Measurements from ENCODE around the gene LPP. TPM values are rescaled to one million over a fixed set of nuclear protein-coding genes. Genes with fewer than 3 reads are reported as not detected.

LPP gene
- total RNA-seq, 1 experiment from 2014 or later: 148 TPM

DNA sequence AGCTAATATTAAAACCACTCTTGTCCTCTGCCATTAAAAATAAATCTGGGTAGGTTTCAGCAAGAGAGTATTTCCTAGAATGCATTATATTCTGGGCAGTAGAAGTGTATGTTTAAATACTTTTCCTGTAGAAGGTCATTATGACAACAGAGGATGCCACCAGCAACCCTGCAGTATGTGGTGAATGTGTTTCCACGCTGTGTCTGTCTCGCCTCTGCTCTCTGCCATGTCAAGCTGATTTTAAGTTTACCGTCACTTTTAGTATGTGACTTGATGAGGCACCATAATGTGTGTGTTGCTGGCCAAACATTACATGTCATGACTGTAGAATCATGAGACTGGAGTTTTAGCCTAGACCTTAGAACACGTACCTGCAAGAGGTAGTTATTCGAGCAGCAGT is 211.2 kb downstream of the LPP start:
- Histone ChIP-seq H2AFZ (no peak overlapping the region), H3F3A (ENCODE audit: insufficient read depth, low read depth) (peaks cover 8% of the 10 kb centered on the region; the same call in 1 of the 2 replicates), H3K4me1 (replicated peaks; ENCODE audit: insufficient read depth) (peaks cover 9% of the 10 kb centered on the region), H4K20me1 (ENCODE audit: insufficient read depth) (no peaks in the 10 kb centered on the region), H3K27ac (no peak overlapping the region), H3K9me3 (ENCODE audit: insufficient read depth, low read depth) (peaks cover 3% of the 10 kb centered on the region; the same call in 1 of the 2 replicates), H3K27me3 (ENCODE audit: insufficient read depth, low read depth) (no peaks in the 10 kb centered on the region), H3K4me2 (no peak overlapping the region), H3K9me2 (ENCODE audit: insufficient read depth) (no peaks in the 10 kb centered on the region), H3K36me3 (ENCODE audit: low read depth) (no peaks in the 10 kb centered on the region), H3K4me3 (no peak overlapping the region), H3K79me2 (ENCODE audit: low read depth) (no peaks in the 10 kb centered on the region)
- DNase-seq: no peak
- no peak for TF ChIP-seq EZH2 (IDR thresholded peaks at IDR 0.05; ENCODE audit: low read depth)
- TF ChIP-seq, protein P1, sequence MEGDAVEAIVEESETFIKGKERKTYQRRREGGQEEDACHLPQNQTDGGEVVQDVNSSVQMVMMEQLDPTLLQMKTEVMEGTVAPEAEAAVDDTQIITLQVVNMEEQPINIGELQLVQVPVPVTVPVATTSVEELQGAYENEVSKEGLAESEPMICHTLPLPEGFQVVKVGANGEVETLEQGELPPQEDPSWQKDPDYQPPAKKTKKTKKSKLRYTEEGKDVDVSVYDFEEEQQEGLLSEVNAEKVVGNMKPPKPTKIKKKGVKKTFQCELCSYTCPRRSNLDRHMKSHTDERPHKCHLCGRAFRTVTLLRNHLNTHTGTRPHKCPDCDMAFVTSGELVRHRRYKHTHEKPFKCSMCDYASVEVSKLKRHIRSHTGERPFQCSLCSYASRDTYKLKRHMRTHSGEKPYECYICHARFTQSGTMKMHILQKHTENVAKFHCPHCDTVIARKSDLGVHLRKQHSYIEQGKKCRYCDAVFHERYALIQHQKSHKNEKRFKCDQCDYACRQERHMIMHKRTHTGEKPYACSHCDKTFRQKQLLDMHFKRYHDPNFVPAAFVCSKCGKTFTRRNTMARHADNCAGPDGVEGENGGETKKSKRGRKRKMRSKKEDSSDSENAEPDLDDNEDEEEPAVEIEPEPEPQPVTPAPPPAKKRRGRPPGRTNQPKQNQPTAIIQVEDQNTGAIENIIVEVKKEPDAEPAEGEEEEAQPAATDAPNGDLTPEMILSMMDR (conservative IDR thresholded peaks at IDR 0.05): no peak
- intact Hi-C loops (cut with micrococcal nuclease; ENCODE audit: unreplicated experiment): loop anchor here (10.0 kb wide), 2 partner anchors 300 to 310 kb away; no protein-coding TSS in a partner anchor
- BruUV-seq (replicated peaks): no TSS peak
- ChIA-PET CTCF (no interaction called here), POLR2A (ENCODE audit: unreplicated experiment) (no interaction called here)

DNA sequence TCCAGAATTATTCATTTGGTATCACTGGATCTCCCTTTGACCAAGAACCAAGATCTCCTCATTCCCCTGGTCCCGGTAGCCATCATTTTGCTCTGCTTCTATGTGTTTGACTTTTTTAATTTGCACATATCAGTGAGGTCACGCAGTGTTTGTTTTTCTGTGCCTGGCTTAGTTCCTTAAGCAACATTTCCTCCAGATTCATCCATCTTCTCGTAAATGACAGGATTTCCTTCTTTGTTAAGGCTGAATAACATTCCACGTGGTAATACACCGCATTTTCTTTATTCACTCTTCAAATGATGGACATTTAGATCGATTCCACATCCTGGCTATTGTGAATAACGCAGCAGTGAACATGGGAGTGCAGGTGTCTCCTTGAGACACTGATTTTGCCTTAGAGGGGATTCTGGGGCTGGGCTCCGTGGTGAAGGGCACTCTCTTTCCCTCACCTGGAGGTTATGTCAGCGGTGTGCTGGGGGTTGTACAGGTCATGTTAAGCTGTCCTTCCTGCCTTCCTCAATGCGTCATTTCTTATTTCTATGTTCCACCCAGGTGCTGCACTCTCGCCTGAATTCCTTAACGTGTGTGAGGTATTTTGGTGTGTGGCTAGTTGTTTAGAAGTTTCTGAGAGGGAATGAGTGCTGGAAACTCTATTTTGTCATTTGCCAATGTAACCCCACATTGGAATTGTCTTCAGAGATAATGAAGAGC is 212.2 kb downstream of the LPP start:
- no peaks in the 10 kb centered on the region for H3K36me3 ChIP-seq (ENCODE audit: low read depth)
- TF ChIP-seq, protein P1 (conservative IDR thresholded peaks at IDR 0.05): no peak
- no peak for TF ChIP-seq EZH2 (IDR thresholded peaks at IDR 0.05; ENCODE audit: low read depth)
- BruUV-seq (replicated peaks): no TSS peak
- ChIA-PET POLR2A (ENCODE audit: unreplicated experiment) (interaction anchor here (0.6 kb wide), 1 partner anchor 213 kb away, joined by 6 read pairs; no protein-coding TSS in a partner anchor), CTCF (no interaction called here)
- DNase-seq: peak in 1 of 2 experiments; percentile 44
- H3K4me2 ChIP-seq: no peak overlapping the region
- peaks cover 8% of the 10 kb centered on the region; the same call in 1 of the 2 replicates for H3F3A ChIP-seq (ENCODE audit: insufficient read depth, low read depth)
- intact Hi-C loops (cut with micrococcal nuclease; ENCODE audit: unreplicated experiment): loop anchor here (10.0 kb wide), 2 partner anchors 301 to 309 kb away; no protein-coding TSS in a partner anchor
- H3K4me1 ChIP-seq (replicated peaks; ENCODE audit: insufficient read depth): peaks cover 9% of the 10 kb centered on the region
- H4K20me1 ChIP-seq (ENCODE audit: insufficient read depth): no peaks in the 10 kb centered on the region
- H3K79me2 ChIP-seq (ENCODE audit: low read depth): no peaks in the 10 kb centered on the region
- H2AFZ ChIP-seq: no peak overlapping the region
- H3K9me3 ChIP-seq (ENCODE audit: insufficient read depth, low read depth): no peaks in the 10 kb centered on the region; the same call in 1 of the 2 replicates
- H3K27me3 ChIP-seq (ENCODE audit: insufficient read depth, low read depth): no peaks in the 10 kb centered on the region
- H3K27ac ChIP-seq: no peak overlapping the region
- H3K9me2 ChIP-seq (ENCODE audit: insufficient read depth): no peaks in the 10 kb centered on the region
- no peak overlapping the region for H3K4me3 ChIP-seq

DNA sequence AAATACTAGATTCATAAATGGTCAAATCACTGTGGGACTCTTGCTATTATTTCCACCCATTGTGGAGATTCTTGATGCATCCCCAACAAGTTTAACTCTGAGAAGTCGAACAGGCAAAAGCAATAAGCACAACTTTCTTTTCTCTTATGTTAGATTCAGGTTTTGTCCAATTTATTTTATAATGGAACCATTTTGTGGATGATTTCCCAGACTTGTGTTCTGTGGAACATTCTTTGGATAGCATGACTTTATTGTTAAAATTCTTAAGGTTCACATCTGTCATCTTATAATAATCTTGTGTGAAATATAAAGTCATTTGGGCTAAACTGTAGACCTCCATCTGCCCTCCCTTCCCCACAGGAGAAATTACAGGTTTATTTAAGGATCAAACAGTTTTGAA is 213.7 kb downstream of the LPP start:
- POLR2A ChIA-PET (ENCODE audit: unreplicated experiment): interaction anchor here (0.7 kb wide), 1 partner anchor 71 kb away, joined by 4 read pairs; no protein-coding TSS in a partner anchor
- Histone ChIP-seq H3K4me3 (no peak overlapping the region), H4K20me1 (ENCODE audit: insufficient read depth) (no peaks in the 10 kb centered on the region), H3K27me3 (ENCODE audit: insufficient read depth, low read depth) (no peaks in the 10 kb centered on the region), H3F3A (ENCODE audit: insufficient read depth, low read depth) (peaks cover 8% of the 10 kb centered on the region; the same call in 1 of the 2 replicates), H3K27ac (no peak overlapping the region), H3K4me2 (no peak overlapping the region), H2AFZ (no peak overlapping the region), H3K79me2 (ENCODE audit: low read depth) (no peaks in the 10 kb centered on the region), H3K36me3 (ENCODE audit: low read depth) (no peaks in the 10 kb centered on the region), H3K4me1 (replicated peaks; ENCODE audit: insufficient read depth) (0 out of 2 replicates have a peak, but pooled peaks cover under 1% of the 10 kb centered on the region), H3K9me3 (ENCODE audit: insufficient read depth, low read depth) (no peaks in the 10 kb centered on the region; the same call in 1 of the 2 replicates), H3K9me2 (ENCODE audit: insufficient read depth) (no peaks in the 10 kb centered on the region)
- BruUV-seq (replicated peaks): no TSS peak
- intact Hi-C loops (cut with micrococcal nuclease; ENCODE audit: unreplicated experiment): loop anchor here (10.0 kb wide), 2 partner anchors 303 to 307 kb away; no protein-coding TSS in a partner anchor
- no peak for DNase-seq
- TF ChIP-seq, protein P1 (conservative IDR thresholded peaks at IDR 0.05): no peak
- no peak for TF ChIP-seq EZH2 (IDR thresholded peaks at IDR 0.05; ENCODE audit: low read depth)
- CTCF ChIA-PET: no interaction called here

Measured in PC-9 (cell line).